Islet of Langerhans (tissue), 1 donor: ENCODE data around the gene CCL13.
A peak's percentile ranks its signal among the peaks of the same experiment; 100 is the strongest.
"Not testable (repeated sequence)": the region's sequence is repeated elsewhere in the genome, so short reads cannot be mapped to it uniquely, and the experiment has no call there.

ENCODE experiments used
- FAIRE-seq: peaks from one replicate; lab custom pipeline; 2011; peaks lifted over from hg19 to GRCh38; lab: Jason Lieb, UNC

Gene CCL13

DNA sequence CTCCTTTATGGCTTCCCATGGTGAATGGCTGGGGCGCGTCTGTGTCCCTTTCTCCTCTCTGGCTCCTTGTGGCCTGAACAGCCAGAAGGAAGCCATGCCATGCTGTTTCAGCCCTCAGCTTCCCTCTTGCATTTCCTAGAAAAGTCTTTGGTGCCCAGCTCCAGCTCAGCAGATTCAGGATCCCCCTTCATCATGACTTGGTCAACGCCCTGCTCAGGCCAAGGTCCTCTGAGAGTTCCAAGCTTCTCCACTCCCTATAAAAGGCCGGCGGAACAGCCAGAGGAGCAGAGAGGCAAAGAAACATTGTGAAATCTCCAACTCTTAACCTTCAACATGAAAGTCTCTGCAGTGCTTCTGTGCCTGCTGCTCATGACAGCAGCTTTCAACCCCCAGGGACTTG lies at the start of gene CCL13:
Gene CCL13, plus strand, starts transcription at position 287 of the 400 bp plus-strand sequence. Its CDS starts 47 bp downstream, at position 334.
- FAIRE-seq = no peak

DNA sequence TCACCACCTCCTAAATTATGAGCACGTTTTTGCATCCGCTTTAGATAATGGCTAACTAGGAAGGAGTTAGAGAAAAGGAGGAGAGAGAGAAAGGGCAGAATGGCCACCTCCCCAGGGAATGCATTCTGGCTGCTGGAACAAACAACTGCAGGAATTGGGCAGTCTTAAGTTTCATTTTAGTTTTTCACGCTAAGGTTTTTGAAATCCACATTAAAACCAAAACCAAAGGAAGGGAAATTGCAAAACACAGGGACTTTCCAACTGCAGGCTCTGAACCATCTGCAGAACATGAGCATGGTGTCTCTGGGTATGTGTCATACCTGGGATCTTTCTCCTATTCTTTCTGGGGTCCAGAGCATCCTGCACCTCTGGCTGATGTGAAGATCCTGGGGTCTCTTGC lies 49.2 kb upstream of the CCL13 start:
- FAIRE-seq = no peak

DNA sequence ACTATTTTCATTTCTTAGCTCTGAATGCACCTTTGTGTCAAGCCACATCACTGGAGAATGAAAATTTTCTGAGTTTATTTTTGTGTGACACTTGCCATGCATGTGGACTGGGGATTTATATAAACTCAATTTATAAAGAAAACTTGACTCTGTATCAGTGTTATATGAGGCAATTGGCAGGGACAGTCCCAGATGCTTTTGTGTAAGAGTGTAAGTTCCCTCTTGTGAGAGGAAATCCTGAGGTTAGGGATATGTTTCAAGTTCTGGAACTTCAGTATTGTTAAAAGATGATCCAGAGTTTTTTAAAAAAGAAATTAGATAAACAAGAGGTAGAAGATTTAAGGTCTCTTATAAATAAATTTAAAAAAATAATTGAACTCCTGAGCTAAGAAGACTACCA lies 47.9 kb upstream of the CCL13 start:
- no peak for FAIRE-seq

DNA sequence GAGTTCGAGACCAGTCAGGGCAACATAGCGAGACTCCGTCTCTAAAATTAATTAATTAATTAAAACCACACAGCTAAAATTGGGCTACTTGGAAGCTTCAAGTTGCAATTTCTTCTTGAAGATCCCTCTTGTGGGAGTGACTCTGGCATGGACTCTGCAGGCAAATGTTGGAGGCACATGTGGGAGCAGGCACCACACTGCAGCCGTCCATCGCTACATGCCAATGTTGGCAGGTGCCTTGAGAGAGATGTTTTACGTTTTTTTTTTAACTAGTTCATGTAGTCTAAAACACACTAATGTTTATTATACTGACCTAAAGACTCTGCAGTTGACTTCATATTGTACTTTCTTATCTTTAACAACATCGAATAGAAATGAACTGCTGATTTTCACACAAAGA lies 45.0 kb upstream of the CCL13 start:
- FAIRE-seq = no peak

- no peak for FAIRE-seq
These were observed 44.2 kb upstream of the CCL13 start for GRCh38 chr17:34312080-34312479.

DNA sequence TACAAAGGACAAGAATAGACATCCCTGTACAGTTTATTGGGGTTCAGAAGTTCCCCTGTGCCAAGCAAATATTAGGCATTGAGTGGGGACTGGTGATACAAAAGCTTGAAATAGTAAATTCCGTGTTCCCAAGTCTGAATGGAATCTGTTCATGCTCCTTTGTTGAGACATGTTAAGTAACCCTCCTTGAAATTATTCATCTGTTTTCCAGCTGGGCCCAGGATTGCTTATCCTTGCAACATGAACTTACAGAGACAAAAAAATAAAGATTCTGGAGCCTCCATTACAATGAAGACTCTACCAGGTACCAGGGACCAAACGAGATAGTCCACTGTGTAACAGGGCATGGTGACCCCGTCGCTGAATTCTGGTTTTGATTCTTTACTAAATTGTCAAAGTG lies 43.1 kb upstream of the CCL13 start:
- no peak for FAIRE-seq

- no peak for FAIRE-seq
These were observed 42.0 kb upstream of the CCL13 start for GRCh38 chr17:34314279-34314678.

DNA sequence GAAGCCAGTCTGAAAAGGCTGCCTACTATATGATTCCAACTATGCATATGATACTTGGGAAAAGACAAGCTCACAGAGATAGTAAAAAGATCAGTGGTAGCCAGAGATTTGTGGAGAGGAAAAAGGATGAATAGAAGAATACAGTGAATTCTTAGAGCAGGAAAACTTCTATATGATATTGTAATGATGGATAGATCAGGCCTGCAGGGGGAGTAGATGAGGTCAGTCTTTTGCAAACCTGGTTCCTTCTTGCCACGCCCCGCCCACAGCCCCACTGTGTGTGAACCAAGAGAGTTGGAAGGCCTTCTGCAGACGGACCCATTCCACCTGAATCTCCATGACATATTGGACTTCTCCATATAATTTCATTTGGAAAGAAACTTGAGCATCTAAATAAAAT lies 37.8 kb upstream of the CCL13 start:
- FAIRE-seq = no peak

- no peak for FAIRE-seq
These were observed 37.2 kb upstream of the CCL13 start, which contains the start of gene CCL8 for GRCh38 chr17:34319039-34319483. CCL8 (plus strand) TSS chr17:34319435; CDS start chr17:34319502, 67 bp downstream.

- no peak for FAIRE-seq
These were observed 34.3 kb upstream of the CCL13 start for GRCh38 chr17:34321964-34322363.

DNA sequence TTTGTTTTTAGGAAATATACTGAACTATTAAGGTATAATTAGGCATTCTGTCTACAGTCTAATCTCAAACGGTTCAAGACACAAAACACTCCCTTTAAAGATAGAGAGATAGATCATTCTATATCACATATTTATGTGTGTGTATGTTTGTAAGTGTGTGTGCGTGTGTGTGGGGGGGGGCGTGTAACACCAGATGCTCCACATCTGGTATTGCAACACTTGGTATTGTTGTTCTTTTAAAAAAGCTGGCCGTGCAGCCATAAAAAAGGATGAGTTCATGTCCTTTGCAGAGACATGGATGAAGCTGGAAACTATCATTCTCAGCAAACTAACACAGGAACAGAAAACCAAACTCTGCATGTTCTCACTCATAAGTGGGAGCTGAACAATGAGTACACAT lies 28.7 kb upstream of the CCL13 start:
- FAIRE-seq = not testable (repeated sequence)

- FAIRE-seq = no peak
These were observed 18.6 kb upstream of the CCL13 start for GRCh38 chr17:34337701-34338100.

DNA sequence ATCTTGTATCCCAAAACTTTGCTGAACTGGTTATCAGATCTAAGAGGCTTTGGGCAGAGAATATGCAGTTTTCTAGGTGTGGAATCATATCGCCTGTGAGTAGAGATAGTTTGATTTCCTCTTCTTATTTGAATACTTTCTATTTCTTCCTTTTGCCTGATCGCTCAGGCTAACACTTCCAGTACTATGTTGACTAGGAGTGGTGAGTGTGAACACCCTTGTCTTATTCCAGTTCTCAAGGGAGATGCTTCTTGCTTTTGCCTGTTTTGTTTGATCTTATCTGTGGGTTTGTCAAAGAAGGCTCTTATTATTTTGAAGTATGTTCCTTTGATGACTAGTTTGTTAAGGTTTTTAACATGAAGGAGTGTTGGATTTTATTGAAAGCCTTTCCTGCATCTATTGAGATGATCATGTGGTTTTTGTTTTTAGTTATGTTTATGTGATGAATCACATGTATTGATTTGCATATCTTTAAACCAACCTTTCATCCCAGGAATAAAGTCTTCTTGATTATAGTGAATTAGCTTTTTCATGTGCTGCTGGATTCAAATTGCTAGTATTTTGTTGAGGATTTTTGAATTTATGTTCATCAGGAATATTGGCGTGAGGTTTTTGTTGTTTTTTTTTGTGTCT lies 17.0 kb upstream of the CCL13 start:
- no peak for FAIRE-seq

- FAIRE-seq = no peak
These were observed 14.4 kb upstream of the CCL13 start for GRCh38 chr17:34341916-34342315.

- FAIRE-seq = no peak
These were observed 9.2 kb upstream of the CCL13 start for GRCh38 chr17:34347063-34347462.

- no peak for FAIRE-seq
These were observed 6.5 kb upstream of the CCL13 start for GRCh38 chr17:34349751-34350150.

GRCh38 chr17:34351096-34351495 lies 5.2 kb upstream of the CCL13 start:
- no peak for FAIRE-seq

GRCh38 chr17:34352191-34352590 lies 4.1 kb upstream of the CCL13 start:
- FAIRE-seq = no peak

DNA sequence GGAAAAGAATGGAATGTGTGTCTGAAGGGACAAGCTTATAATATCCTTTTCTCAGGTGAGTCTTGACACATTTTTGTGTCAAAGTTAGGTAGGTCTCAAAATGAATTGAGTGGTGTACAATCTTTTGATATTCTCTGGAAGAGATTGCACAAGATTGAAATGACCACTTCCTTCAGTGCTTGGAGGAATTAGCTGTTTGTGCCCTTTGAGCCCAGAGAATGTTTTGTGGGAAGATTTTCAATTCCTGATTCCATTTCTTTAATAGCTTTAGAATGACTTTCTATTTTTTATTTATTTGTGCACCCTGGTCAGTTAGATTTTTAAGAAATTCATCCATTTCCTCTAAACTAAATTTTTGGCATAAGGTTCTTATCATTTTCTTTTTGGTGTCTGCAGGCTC lies 1.6 kb upstream of the CCL13 start:
- FAIRE-seq = no peak

- FAIRE-seq = no peak
These were observed 1.1 kb downstream of the CCL13 start for GRCh38 chr17:34357398-34357797.

DNA sequence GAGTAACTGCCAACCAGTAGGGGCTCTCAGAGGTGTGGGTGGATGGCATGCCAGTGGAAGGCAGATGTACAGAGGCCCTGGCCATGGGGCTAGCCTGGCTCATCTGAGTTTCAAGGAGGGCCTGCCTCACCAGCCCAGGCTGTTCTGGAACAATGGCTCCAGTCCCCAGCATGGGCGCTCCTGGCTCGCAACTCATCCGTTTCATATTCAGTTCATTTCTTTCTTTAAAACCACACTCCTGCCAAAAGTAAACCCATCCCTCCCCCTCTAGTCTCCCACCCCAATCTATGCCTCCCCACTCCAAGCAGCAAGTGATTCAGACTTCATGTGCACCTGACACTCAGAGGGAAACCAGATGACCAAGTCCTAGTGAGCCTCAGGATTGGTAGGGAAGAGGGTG lies 2.4 kb downstream of the CCL13 start:
- no peak for FAIRE-seq

GRCh38 chr17:34360601-34361270 lies 4.5 kb downstream of the CCL13 start:
- FAIRE-seq = no peak

GRCh38 chr17:34361478-34362061 lies 5.3 kb downstream of the CCL13 start:
- FAIRE-seq = peak; percentile 24

DNA sequence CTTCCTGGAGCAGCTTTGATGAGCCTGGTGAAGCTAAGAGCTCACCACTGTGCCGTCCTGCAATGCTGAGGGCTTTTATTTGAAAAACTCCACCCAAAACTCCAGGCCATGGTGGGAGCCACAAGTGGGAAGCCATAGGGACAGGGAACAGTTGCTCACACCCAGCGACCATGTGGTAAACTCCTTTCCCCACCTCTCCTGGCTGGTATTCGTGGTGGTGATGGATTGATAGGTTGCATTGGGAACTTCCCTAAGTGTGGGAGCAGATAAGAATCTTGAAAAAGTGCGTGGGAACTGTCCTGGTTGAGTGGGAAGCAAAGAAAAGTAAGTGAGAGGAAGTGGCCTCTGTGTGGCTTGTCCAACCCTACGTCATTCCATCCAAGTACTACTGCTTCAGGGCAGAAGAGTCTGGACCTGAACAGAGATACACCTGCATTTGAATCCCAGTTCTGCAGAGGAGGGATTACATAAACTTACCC lies 6.9 kb downstream of the CCL13 start, which contains the start of gene CCL1:
Gene CCL1, minus strand, starts transcription at position 51 of the 479 bp plus-strand sequence. CDS start 72 bp downstream, outside the sequence.
- FAIRE-seq = no peak
